Measurements from ENCODE around the gene SORBS1.

Gene SORBS1

GRCh38 chr10:95503001-95503400 is 58.2 kb downstream of the SORBS1 start:
- TF ChIP-seq EP300 (IDR thresholded peaks at IDR 0.05; ENCODE audit: borderline replicate concordance) (no peak), REST (IDR thresholded peaks at IDR 0.05; ENCODE audit: low read depth) (no peak), TAF1 (IDR thresholded peaks at IDR 0.05; ENCODE audit: low read depth) (no peak), EGR1 (IDR thresholded peaks at IDR 0.05) (no peak), TCF12 (IDR thresholded peaks at IDR 0.05; ENCODE audit: low read depth) (no peak), ZBTB7A (IDR thresholded peaks at IDR 0.05; ENCODE audit: low read depth) (no peak), RAD21 (IDR thresholded peaks at IDR 0.05; ENCODE audit: low read depth) (no peak), CEBPB (IDR thresholded peaks at IDR 0.05) (no peak), NFIC (IDR thresholded peaks at IDR 0.05) (no peak), TEAD4 (IDR thresholded peaks at IDR 0.05) (no peak), FOXM1 (IDR thresholded peaks at IDR 0.05; ENCODE audit: borderline replicate concordance, low read depth) (no peak)
- TF ChIP-seq, protein P1, sequence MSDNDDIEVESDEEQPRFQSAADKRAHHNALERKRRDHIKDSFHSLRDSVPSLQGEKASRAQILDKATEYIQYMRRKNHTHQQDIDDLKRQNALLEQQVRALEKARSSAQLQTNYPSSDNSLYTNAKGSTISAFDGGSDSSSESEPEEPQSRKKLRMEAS (IDR thresholded peaks at IDR 0.05) = no peak
- TF ChIP-seq, protein P2, sequence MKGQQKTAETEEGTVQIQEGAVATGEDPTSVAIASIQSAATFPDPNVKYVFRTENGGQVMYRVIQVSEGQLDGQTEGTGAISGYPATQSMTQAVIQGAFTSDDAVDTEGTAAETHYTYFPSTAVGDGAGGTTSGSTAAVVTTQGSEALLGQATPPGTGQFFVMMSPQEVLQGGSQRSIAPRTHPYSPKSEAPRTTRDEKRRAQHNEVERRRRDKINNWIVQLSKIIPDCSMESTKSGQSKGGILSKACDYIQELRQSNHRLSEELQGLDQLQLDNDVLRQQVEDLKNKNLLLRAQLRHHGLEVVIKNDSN (IDR thresholded peaks at IDR 0.05) = no peak

DNA sequence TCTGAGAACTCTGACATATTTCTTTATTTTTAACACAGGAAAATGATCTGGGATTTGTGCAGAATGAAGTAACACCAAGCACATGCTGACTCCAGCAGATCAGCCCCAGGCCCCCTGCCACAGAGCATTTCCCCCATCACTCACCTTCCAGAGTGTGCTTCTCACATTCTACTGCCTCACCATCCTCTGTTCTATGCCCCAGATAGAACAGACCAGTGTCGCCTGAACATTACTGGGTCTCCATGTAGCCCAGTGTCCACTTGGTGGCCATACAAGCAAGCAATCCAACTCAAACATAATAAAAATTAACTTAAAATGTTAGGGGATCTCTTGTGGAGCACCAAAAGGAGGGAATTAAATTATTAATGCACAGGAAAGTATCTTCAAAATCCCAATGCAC is 58.8 kb downstream of the SORBS1 start:
- TF ChIP-seq FOXM1 (IDR thresholded peaks at IDR 0.05; ENCODE audit: borderline replicate concordance, low read depth) = no peak
- no peak for TF ChIP-seq YY1 (IDR thresholded peaks at IDR 0.05; ENCODE audit: low read depth)

DNA sequence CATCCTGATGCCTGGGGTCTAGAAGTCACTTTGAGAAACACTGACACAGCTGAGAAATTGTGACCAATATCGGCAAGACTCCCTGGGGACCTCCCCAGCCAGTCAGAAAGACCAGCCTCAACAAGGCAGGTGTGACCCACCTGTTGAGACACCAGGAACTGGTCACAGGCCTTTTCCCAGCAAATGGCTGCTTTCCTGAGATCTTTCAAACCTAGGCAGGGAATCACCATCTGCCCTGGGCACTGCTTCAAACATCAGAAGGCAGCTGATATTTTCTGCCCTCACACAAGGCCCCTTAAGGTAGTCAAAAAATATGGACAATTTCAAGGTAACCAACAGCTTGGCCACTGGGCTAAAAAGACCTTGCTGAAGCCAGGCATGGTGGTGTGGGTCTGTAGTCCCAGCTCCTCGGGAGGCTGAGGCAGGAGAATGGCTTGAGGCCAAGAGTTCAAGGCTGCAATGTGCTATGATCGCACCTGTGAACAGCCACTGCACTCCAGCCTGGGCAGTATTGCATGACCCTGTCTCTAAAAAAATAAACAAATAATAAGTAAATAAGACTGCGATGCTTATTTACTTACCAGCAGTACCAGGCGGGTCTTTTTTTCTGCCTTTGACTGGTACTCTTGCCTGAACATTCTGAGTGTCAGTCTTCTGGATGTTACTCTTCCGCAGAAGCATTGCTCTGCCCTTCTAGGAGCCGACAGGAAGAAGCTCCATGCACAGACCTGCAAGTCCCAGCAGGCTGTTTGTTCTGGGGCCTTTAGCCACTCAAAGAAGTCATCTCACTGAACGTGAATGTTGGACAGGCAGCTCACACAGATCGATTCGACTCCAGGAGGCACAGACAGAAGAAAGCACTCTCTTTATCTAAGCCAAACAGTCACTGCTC is 59.7 kb downstream of the SORBS1 start:
- TF ChIP-seq EP300 (IDR thresholded peaks at IDR 0.05; ENCODE audit: borderline replicate concordance) = no peak

DNA sequence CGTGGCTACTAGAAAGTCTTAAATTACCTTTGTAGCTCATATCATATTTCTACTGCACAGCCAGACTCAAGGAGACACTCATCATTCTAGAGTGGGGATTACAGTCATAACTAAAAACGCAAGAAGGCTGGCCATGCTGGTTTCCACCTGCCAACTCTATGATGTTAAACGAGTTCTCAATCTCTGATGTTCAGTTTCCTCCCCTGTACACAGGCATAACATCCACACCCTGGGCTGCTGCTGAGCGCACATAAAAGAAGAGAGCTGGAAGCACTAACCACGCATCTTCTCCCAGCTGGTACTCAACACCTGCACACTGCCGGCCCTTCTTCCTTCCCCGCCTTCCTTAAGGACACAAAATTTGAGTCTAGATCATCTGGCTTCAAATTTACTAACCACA is 60.5 kb downstream of the SORBS1 start:
- TF ChIP-seq REST (IDR thresholded peaks at IDR 0.05; ENCODE audit: low read depth) = no peak
- 0 out of 2 replicates have a peak, but pooled peaks have one; percentile 15 for TF ChIP-seq TEAD4 (IDR thresholded peaks at IDR 0.05)
- TF ChIP-seq, protein P1 (IDR thresholded peaks at IDR 0.05) = peak; percentile 8; the same call in 1 of the 2 replicates

GRCh38 chr10:95500097-95500496 is 61.1 kb downstream of the SORBS1 start:
- TF ChIP-seq EP300 (IDR thresholded peaks at IDR 0.05; ENCODE audit: borderline replicate concordance) (peak; percentile 89), YY1 (IDR thresholded peaks at IDR 0.05; ENCODE audit: low read depth) (no peak), TCF12 (IDR thresholded peaks at IDR 0.05; ENCODE audit: low read depth) (peak; percentile 92), CEBPB (IDR thresholded peaks at IDR 0.05) (no peak), TAF1 (IDR thresholded peaks at IDR 0.05; ENCODE audit: low read depth) (no peak), FOXM1 (IDR thresholded peaks at IDR 0.05; ENCODE audit: borderline replicate concordance, low read depth) (peak; percentile 64; the same call in 1 of the 2 replicates), REST (IDR thresholded peaks at IDR 0.05; ENCODE audit: low read depth) (no peak), TEAD4 (IDR thresholded peaks at IDR 0.05) (peak; percentile 95), EGR1 (IDR thresholded peaks at IDR 0.05) (no peak), CREB1 (IDR thresholded peaks at IDR 0.05; ENCODE audit: low read depth) (no peak), RAD21 (IDR thresholded peaks at IDR 0.05; ENCODE audit: low read depth) (no peak), ZBTB7A (IDR thresholded peaks at IDR 0.05; ENCODE audit: low read depth) (no peak), NFIC (IDR thresholded peaks at IDR 0.05) (peak; percentile 69)
- TF ChIP-seq, protein P2 (IDR thresholded peaks at IDR 0.05) = no peak; the same call in 1 of the 2 replicates
- TF ChIP-seq, protein P1 (IDR thresholded peaks at IDR 0.05) = peak; percentile 31

Data from Ishikawa (cell line).